Measurements from ENCODE around the gene HOXA2.

GRCh38 chr7:27128034-27128433 lies 25.6 kb upstream of the HOXA2 start:
- TF ChIP-seq CTCF (IDR thresholded peaks at IDR 0.05; ENCODE audit: low read depth, low read length) = no peak
- no peak for TF ChIP-seq EZH2phosphoT487 (IDR thresholded peaks at IDR 0.05; ENCODE audit: low read depth)

All from OCI-LY3 (cell line).